ENCODE measurements around the gene KCNAB1. TPM values are rescaled to one million over a fixed set of nuclear protein-coding genes. Genes with fewer than 3 reads are reported as not detected.

The KCNAB1 gene
- total RNA-seq, 3 donors from 2014 or later, result 0.65 to 13.5 (median 1.2) TPM

GRCh38 chr3:156163848-156164247 lies 43.5 kb downstream of the KCNAB1 start:
- H3K36me3 ChIP-seq (ENCODE audit: low read depth), result no peaks in the 10 kb centered on the region
- no peak overlapping the region for H3K4me3 ChIP-seq
- ATAC-seq, result no peak
- no peaks in the 10 kb centered on the region for H3K4me1 ChIP-seq (ENCODE audit: low read depth)
- TF ChIP-seq CTCF (IDR thresholded peaks at IDR 0.05), result no peak
- intact Hi-C loops (cut with DNase I, micrococcal nuclease), result no loop called here
- DNase-seq, result no peak
- H3K9me3 ChIP-seq, result no peaks in the 10 kb centered on the region

- no peak overlapping the region for H3K4me3 ChIP-seq
- no peaks in the 10 kb centered on the region for H3K9me3 ChIP-seq
- no peaks in the 10 kb centered on the region for H3K36me3 ChIP-seq (ENCODE audit: low read depth)
- no peak for TF ChIP-seq CTCF (IDR thresholded peaks at IDR 0.05)
- ATAC-seq (no peak), DNase-seq (no peak)
- H3K4me1 ChIP-seq (ENCODE audit: low read depth), result no peaks in the 10 kb centered on the region
- intact Hi-C loops (cut with DNase I, micrococcal nuclease), result no loop called here
Observed at GRCh38 chr3:156166808-156167207, 46.4 kb downstream of the KCNAB1 start.

GRCh38 chr3:156170571-156170970 lies 50.2 kb downstream of the KCNAB1 start:
- H3K9me3 ChIP-seq, result no peaks in the 10 kb centered on the region
- ATAC-seq, result no peak

GRCh38 chr3:156171281-156172267 lies 51.2 kb downstream of the KCNAB1 start:
- intact Hi-C loops (cut with DNase I, micrococcal nuclease), result no loop called here
- DNase-seq, result no peak

More at GRCh38 chr3:156170571-156170970, 50.2 kb downstream of the KCNAB1 start:
- no peak overlapping the region for H3K4me3 ChIP-seq
- no peaks in the 10 kb centered on the region for H3K36me3 ChIP-seq (ENCODE audit: low read depth)
- no peak for TF ChIP-seq CTCF (IDR thresholded peaks at IDR 0.05)
- H3K4me1 ChIP-seq (ENCODE audit: low read depth), result no peaks in the 10 kb centered on the region
- intact Hi-C loops (cut with DNase I, micrococcal nuclease), result no loop called here
- DNase-seq, result no peak

GRCh38 chr3:156172536-156172935 lies 52.2 kb downstream of the KCNAB1 start:
- ATAC-seq, result no peak
- H3K4me1 ChIP-seq (ENCODE audit: low read depth), result no peaks in the 10 kb centered on the region
- intact Hi-C loops (cut with DNase I, micrococcal nuclease), result no loop called here
- H3K36me3 ChIP-seq (ENCODE audit: low read depth), result no peaks in the 10 kb centered on the region
- H3K9me3 ChIP-seq, result no peaks in the 10 kb centered on the region
- H3K4me3 ChIP-seq, result no peak overlapping the region
- no peak for TF ChIP-seq CTCF (IDR thresholded peaks at IDR 0.05)
- DNase-seq, result no peak

More at GRCh38 chr3:156171281-156172267, 51.2 kb downstream of the KCNAB1 start:
- no peak overlapping the region for H3K4me3 ChIP-seq
- H3K9me3 ChIP-seq, result no peaks in the 10 kb centered on the region
- no peaks in the 10 kb centered on the region for H3K4me1 ChIP-seq (ENCODE audit: low read depth)
- no peak for ATAC-seq
- no peak for TF ChIP-seq CTCF (IDR thresholded peaks at IDR 0.05)
- H3K36me3 ChIP-seq (ENCODE audit: low read depth), result no peaks in the 10 kb centered on the region

Measured in mucosa of descending colon (tissue), 3 donors.